Right lobe of liver (tissue), 4 donors: ENCODE results near the gene DCAF5.

Source experiments
- POLR2A ChIP-seq: fragments of 450-650 bp; IDR thresholded peaks from one replicate; pipeline ENCODE4 v1.6.1; 2017; ENCODE audit warnings: antibody characterized with exemption, mild to moderate bottlenecking
- TF ChIP-seq, protein P1 (sequence below), 4 donors: fragments of 200-600 bp in 3 of 4; fragments of 450-650 bp in 1 of 4; IDR thresholded peaks; one replicate each; pipeline versions ENCODE4 v1.5.1 to v1.8.0; 2016 to 2022; ENCODE audit warnings: antibody characterized with exemption in 4 of 4, mild to moderate bottlenecking in 2 of 4
- donor health status: DM: no; HTN: no; CAD: no.
- donor health status: DM: no; HTN: no; CAD: no.
- donor health status: DM: no; HTN: yes; CAD: no.

DNA sequence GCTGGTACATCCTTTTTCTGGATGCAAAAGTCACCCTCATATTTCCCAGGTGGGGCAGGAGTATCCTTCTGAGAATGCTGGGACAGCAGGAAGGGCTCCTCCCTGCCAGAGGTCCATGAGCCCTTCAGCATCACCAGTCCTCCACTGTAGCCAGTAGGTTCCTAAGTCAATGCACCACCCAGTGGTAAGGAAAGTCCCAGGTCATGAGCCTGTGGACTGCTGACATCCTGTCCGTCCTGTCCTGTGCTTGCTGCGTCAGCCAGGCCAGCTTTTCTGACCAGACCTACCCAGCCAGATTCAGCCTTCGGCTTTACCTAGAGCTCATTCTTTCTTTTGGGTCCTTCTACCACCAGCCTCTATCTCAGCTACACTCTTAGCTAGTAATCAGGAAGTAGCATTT is 150.8 kb downstream of the DCAF5 start:
- TF ChIP-seq POLR2A = no peak
- TF ChIP-seq, protein P1, sequence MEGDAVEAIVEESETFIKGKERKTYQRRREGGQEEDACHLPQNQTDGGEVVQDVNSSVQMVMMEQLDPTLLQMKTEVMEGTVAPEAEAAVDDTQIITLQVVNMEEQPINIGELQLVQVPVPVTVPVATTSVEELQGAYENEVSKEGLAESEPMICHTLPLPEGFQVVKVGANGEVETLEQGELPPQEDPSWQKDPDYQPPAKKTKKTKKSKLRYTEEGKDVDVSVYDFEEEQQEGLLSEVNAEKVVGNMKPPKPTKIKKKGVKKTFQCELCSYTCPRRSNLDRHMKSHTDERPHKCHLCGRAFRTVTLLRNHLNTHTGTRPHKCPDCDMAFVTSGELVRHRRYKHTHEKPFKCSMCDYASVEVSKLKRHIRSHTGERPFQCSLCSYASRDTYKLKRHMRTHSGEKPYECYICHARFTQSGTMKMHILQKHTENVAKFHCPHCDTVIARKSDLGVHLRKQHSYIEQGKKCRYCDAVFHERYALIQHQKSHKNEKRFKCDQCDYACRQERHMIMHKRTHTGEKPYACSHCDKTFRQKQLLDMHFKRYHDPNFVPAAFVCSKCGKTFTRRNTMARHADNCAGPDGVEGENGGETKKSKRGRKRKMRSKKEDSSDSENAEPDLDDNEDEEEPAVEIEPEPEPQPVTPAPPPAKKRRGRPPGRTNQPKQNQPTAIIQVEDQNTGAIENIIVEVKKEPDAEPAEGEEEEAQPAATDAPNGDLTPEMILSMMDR (IDR thresholded peaks at IDR 0.05) = peak; percentile 45 to 61 (median 56)
